Measurements from ENCODE around the gene ASPDH. TPM values are rescaled to one million over a fixed set of nuclear protein-coding genes. Genes with fewer than 3 reads are reported as not detected.

The ASPDH gene
- total RNA-seq, 1 experiment from 2014 or later, result not detected

DNA sequence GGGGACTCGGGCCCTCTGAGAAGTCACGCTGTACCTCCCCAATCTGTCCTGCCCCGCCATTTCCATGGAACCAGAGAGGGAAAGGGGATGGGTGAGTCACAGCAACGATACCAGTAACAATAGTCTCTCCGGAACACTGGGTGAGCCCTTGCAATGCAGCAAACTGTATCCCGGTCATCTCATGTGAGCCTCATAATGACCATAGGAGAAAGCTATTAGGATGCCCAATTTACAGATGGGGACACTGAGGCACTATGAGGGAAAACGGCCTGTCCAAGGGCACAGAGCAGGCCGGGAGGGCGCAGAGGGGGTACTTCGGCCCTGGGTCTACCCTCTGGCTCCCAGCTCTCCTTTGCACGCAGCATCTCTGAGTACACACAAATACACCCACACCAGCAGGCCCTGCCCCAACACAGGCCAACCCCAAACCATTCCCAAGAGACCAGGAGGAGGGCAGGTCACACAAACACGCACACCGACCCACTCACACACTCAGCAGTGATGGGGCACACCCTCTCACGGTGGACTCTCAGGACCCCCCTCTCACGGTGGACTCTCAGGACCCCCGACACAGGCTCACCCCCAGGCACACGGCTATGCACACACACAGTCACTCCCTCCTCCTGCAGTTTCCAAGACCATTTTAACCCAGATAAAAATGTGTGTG, 36.3 kb upstream of the ASPDH start:
- Histone ChIP-seq H2AFZ (ENCODE audit: low read length) (no peak overlapping the region), H2BK15ac (ENCODE audit: low read depth, low read length) (no peak overlapping the region), H3K79me1 (ENCODE audit: insufficient read depth, low read depth, low read length, poor library complexity, severe bottlenecking) (no peaks in the 10 kb centered on the region), H2BK12ac (ENCODE audit: insufficient read length, low read depth, low read length) (no peak overlapping the region), H4K5ac (ENCODE audit: insufficient read length, low read depth, low read length) (no peak overlapping the region), H3K14ac (ENCODE audit: insufficient read depth, low read length) (no peak overlapping the region), H2AK5ac (ENCODE audit: insufficient read length, low read length) (no peak overlapping the region), H4K91ac (ENCODE audit: insufficient read length, low read depth, low read length) (no peak overlapping the region), H3T11ph (ENCODE audit: low read length) (no peak overlapping the region), H3K4me2 (ENCODE audit: insufficient read depth, insufficient read length, low read length) (no peak overlapping the region), H3K9ac (ENCODE audit: extremely low read depth, insufficient read length, low read length) (no peak overlapping the region), H2BK20ac (ENCODE audit: low read depth, low read length, poor library complexity, severe bottlenecking) (no peak overlapping the region), H4K20me1 (ENCODE audit: control insufficient read depth, insufficient read depth, insufficient read length) (no peaks in the 10 kb centered on the region), H3K4me1 (ENCODE audit: insufficient read depth, low read length) (no peaks in the 10 kb centered on the region), H3K4ac (ENCODE audit: low read depth, low read length) (no peak overlapping the region), H3K27ac (ENCODE audit: insufficient read length, low read depth, low read length) (no peak overlapping the region), H3K9me3 (ENCODE audit: control insufficient read depth, low read depth, low read length) (no peaks in the 10 kb centered on the region), H3K23me2 (ENCODE audit: insufficient read length, low read depth, low read length, poor library complexity, severe bottlenecking) (no peaks in the 10 kb centered on the region), H3K79me2 (ENCODE audit: insufficient read depth, low read length) (no peaks in the 10 kb centered on the region), H3K27me3 (ENCODE audit: insufficient read depth, low read length) (no peaks in the 10 kb centered on the region; the same call in 1 of the 2 replicates), H3K23ac (ENCODE audit: insufficient read length, low read depth, low read length) (no peak overlapping the region), H2BK5ac (ENCODE audit: insufficient read length, low read length) (no peak overlapping the region), H2BK120ac (ENCODE audit: low read depth, low read length, poor library complexity, severe bottlenecking) (no peak overlapping the region), H3K56ac (ENCODE audit: insufficient read length, low read depth, low read length) (no peak overlapping the region), H3K18ac (ENCODE audit: insufficient read length, low read depth, low read length) (no peak overlapping the region), H4K8ac (replicated peaks; ENCODE audit: insufficient read length, low read depth, low read length) (no peak overlapping the region)
- H3K27ac Mint-ChIP-seq, result no peak overlapping the region
- H3K9me3 Mint-ChIP-seq, result no peaks in the 10 kb centered on the region; a peak in 1 of 5 replicates
- H3K36me3 Mint-ChIP-seq (ENCODE audit: insufficient read depth in 1 of 3, low read depth in 3 of 3), result peaks cover 0 to 5% (median 0%) of the 10 kb centered on the region in 3 experiments; a peak in 1 of 7 replicates
- peak overlapping the region; percentile 19 to 95; a peak in 3 of 5 replicates for H3K4me3 Mint-ChIP-seq
- TF ChIP-seq CTCF (conservative IDR thresholded peaks at IDR 0.05), result no peak
- WGBS (ENCODE audit: extremely low coverage, insufficient read length, low lambda C conversion rate), result no CpG with 5 or more reads among the region's 17 CpGs
- DNase-seq, result no peak
- H3K27me3 Mint-ChIP-seq (ENCODE audit: low read depth), result peaks cover 67% of the 10 kb centered on the region
- H3K4me1 Mint-ChIP-seq, result peaks cover 4 to 37% of the 10 kb centered on the region in 2 experiments
